GM12801 (cell line): ENCODE data around the gene RASA2.

Source experiments
- TF ChIP-seq, protein P1 (sequence below): IDR thresholded peaks from one replicate; pipeline ENCODE4 v1.5.1; 2011; ENCODE audit warnings: control low read depth; ENCODE audit not compliant: insufficient read length; ENCODE audit errors: extremely low read depth

RASA2 gene

GRCh38 chr3:141557961-141558706 lies 71.3 kb downstream of the RASA2 start:
- TF ChIP-seq, protein P1, sequence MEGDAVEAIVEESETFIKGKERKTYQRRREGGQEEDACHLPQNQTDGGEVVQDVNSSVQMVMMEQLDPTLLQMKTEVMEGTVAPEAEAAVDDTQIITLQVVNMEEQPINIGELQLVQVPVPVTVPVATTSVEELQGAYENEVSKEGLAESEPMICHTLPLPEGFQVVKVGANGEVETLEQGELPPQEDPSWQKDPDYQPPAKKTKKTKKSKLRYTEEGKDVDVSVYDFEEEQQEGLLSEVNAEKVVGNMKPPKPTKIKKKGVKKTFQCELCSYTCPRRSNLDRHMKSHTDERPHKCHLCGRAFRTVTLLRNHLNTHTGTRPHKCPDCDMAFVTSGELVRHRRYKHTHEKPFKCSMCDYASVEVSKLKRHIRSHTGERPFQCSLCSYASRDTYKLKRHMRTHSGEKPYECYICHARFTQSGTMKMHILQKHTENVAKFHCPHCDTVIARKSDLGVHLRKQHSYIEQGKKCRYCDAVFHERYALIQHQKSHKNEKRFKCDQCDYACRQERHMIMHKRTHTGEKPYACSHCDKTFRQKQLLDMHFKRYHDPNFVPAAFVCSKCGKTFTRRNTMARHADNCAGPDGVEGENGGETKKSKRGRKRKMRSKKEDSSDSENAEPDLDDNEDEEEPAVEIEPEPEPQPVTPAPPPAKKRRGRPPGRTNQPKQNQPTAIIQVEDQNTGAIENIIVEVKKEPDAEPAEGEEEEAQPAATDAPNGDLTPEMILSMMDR: no peak

DNA sequence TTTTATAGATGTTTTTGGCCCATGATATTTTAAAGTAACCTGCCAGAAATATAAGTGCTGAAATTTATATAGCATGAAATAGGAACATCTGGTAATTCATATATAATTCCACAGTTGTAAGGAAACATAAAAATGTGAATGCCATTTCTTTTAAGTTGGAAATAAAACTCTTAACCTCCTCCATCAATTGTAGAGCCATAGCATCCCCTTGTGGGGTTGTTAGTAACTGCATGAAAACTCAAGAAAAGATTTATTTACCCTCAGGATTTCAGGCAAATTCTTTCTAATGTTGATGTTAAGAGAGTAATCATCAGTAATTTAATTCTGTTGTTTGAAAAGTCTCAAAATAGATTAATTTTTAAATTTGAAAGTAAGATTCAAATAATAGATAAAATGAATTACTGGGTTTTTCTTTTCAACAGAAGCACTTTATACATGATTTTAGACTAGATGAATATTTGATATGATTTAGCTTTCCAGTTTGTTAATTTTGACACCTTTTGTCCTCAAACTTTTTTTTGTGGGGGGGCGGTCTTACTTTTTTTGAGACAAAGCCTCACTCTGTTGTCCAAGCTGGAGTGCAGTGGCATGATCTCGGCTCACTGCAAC lies 74.7 kb downstream of the RASA2 start:
- TF ChIP-seq, protein P1: peak; percentile 98

DNA sequence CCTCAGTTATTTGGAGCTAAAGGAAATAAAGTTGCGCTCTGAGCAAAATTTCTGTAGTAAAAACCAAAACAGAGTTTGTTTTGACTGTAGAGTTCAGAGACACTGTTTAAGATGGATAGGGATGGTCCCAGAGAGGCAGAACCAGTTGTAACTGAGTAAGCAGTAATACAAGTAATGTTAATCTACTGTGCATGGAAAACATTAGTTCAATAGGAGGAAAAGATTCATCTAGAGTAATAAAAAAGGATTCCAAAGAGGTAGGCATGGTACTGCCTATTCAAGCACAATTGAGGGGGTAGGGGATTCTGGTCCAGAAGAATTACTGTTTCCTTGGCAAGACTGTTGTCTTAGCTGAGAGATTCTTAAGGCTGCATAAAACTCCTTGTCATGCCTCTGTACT lies 77.4 kb downstream of the RASA2 start:
- TF ChIP-seq, protein P1: no peak

- TF ChIP-seq, protein P1: no peak
Measured at GRCh38 chr3:141570068-141570467, 83.2 kb downstream of the RASA2 start.

DNA sequence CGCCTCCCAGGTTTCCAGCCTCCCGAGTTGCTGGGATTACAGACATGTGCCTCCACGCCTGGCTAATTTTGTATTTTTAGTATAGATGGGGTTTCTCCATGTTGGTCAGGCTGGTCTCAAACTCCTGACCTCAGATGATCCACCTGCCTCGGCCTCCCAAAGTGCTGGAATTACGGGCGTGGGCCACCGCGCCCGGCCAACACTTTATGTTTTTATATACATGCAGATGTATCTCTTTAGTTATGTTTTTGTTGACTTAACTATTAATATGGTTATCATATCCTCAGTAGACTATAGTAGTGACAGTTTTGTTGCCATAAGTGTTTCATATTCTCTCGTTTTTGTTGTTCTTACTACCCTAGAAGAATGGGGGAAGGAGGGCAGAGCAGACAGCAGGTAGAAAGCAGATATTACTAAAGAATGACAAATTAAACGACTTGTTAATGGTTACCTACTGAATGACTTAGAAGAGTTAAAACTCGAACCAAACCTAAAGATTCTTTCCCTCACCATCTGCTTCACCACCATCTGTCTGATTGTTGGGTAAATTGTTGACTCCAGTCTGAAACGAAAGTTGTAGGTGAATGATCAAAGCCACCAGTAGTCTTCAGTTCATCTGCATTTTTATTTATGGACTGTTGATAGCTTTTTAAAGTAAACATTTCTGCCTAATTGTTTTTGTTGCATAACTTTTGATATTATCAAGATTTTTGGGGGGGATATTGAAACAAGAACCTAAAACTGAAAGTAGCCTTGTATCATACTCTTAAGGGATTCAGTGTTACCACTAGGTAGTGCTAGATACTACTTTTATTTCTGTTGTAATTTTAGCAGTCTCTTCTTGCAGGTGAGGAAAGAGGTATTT lies 89.3 kb downstream of the RASA2 start:
- TF ChIP-seq, protein P1: no peak

DNA sequence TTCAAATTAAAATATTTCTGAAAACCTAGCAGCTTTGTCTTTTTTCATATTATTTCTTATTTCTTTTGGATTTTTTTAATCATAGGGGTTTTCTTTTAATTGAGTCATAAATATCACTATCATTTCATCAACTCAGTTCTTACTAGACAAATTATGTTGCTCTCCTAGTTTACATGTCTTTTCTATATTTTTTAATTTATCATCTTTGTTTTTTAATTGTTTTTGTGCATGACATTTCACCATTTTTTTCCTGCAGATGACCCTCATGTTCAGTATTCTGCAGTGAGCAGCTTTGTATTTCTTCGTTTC lies 89.9 kb downstream of the RASA2 start:
- TF ChIP-seq, protein P1: no peak

- TF ChIP-seq, protein P1: no peak
Measured at GRCh38 chr3:141578202-141578973, 91.6 kb downstream of the RASA2 start.
